GDM1 (cell line): Measurements from ENCODE around the gene PTPDC1.

Source experiments
- DNase-seq: peaks from one replicate; lab custom pipeline; 2025; lab: John Stamatoyannopoulos, UW

Gene PTPDC1

GRCh38 chr9:94140791-94141790 lies 56.8 kb downstream of the PTPDC1 start:
- no peak for DNase-seq

DNA sequence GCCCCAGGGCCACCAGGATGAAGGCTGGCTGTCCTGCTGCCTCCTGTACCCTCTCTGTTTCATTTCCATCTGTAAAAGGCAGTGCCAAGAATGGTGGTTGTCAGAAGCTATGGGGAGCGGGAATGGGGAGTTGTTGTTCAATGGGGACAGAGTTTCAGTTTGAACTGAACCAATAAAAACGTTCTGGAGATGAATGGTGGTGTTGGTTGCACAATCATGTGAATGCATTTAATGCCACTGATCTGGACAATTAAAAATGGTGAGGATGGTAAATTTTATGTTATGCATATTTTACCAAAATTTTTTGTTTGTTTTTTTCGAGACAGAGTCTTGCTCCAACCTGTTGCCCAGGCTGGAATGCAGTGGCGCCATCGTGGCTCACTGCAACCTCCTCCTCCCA lies 58.1 kb downstream of the PTPDC1 start:
- no peak for DNase-seq

DNA sequence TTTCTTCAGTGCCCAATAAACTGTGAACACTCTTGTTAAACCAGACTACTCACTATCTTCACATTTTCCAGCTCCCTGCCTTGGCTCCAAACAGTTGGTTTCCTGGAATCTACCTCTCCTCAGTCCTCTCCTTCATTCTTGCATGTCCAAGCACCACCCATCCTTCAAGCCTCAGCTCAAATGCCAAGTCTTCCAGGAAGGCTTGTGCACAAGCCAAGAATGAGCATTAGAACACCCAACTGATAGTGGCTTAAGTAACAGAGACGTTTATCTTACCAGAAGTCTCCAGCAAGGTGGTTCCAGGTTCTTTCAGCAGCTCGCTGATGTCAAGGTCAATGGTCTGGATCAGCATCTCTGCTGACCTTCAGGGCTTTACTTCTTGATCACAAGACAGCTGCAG lies 60.1 kb downstream of the PTPDC1 start:
- no peak for DNase-seq

- no peak for DNase-seq
These were observed 61.4 kb downstream of the PTPDC1 start for GRCh38 chr9:94145640-94146039.

DNA sequence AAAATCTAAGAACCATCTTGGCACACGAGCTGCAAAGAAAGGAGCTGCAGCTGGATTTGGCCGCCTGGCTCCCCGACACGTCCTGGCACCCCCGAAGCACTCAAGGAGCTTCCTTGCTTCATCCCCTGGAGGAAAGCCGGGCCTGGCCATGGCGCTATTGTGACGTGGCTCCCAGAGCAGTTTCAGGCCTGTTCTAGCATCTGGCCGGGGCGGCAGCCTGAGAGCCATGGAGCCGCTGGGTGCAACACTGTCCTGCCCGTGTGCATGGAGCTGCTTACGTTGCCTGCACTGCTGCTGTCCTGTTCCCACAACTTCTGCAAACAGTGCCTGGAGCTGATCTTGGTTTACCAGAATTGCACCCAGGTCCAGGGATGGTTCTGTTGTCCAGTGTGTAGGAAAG lies 63.5 kb downstream of the PTPDC1 start:
- no peak for DNase-seq

DNA sequence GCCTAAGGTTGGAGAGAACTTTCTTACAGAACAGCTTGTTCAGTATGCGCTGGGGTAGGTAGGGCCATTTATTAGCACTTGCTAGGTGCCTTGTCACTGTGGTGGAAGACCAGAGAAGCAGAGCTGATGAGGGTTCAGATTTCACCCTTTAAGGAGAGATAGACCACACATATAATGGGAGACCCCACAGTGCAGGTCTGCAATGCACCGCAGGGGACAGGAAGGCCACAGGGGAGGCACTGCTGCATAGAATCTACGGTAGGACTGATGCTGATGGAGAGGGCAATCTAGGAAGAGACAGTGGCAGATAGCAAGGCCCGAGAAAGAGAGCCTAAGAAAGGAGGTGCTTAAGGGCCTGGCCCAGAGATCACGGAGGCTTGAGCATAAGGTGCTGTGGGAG lies 64.2 kb downstream of the PTPDC1 start:
- DNase-seq = no peak

DNA sequence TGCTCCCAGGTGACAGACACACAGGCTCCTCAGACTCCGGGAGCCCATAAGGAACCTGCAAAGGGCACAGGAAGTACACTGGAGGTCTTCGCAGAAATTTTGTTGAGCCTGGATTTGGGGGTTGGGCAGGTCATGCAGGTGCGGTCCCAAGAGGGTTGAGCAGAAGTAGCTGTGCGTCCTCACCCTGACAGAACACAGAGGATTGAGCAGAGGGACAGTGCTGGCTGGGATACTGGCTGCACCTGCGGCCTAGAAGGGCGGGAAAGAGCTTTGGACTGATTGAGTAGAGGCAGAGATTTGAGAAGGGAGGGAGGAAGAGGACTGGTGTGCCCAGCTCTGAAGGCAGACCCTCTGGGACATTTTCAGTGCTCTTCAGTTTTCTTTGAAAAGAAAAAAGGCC lies 65.4 kb downstream of the PTPDC1 start:
- DNase-seq = no peak

DNA sequence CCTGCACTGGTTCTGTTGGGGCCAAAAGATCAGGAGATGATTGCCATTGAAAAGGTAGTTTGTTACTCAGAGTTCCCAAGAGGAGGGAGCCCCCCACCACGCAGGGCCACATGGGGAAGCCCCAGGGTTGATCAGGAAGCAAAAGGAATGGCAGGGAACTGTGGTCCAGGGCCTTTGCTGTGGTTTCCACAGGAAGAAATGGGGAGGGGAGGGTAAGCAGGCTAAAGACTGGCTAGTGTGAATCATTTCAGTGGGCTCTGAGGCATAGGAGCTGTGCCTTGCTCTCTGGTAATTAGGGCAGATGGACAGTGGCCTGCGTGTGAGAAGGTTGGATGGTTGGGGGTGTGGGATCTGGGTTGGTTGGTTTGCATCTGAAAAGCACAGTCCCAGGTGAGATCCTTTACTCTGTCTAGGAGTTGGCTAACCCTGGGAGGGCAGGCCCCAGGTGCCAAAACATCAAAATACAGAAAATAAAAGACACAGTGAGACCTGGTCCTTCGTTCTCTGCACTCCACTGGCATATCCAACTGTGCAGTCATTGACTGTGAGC lies 66.1 kb downstream of the PTPDC1 start:
- no peak for DNase-seq

GRCh38 chr9:94150890-94151650 lies 66.8 kb downstream of the PTPDC1 start:
- no peak for DNase-seq

DNA sequence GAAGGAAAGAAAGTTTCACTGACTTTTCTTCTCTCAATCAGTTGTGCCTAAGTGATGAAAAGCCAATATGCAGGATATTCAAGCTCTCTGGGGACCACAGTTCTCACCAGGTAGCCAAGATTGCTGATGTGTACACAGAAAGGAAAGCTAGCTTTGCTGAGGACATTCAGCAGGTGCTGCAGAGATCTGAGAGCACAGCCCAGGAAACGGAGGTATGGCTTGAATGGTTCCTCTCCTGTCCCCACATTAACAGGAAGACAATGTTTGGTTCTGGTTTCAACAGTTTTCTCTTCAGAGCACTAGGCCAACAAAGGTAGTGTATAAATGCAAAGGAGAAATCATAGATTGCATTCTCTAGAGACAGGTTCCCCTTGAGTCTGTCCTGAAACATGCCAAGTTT lies 69.6 kb downstream of the PTPDC1 start:
- DNase-seq = no peak

- DNase-seq = peak; percentile 50
These were observed 72.2 kb downstream of the PTPDC1 start for GRCh38 chr9:94156348-94157049.

DNA sequence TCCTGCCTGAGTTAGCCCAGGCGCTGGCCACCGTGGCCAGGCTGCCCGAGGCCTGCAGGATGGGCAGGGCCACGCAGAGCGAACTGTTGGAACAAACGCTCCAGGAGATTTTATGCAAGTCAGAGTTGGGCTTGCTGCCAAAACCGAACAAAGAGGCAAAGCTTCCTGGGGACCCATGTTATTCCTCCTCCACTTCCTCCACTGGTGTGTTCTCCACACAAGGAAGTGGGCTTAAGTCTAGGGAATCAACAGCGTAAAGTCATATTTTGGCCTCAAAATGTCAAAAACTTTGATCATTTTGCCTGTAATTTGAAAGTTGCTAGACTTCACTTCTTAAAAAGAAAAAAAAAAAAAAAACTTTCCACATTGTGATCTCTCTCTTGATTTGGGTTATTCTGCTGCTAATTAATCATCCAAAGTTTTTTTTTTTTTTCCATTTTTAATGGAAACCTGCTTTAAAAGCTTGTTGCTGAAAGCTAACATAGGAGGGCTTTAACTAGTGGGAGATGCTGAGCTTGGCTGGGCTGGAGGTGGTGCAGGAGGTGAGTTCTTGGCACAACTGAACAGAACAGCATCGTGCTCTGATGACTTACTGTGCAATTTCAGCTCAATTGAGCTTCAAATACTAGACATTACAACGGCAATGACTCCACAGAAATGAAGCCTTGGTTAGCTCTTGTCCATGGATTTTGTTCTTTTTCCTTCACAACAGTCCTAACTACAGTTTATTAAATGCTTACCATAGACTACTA lies 73.0 kb downstream of the PTPDC1 start:
- peak; percentile 79 for DNase-seq
